Measurements from ENCODE around the gene HELZ2. TPM values are rescaled to one million over a fixed set of nuclear protein-coding genes. Genes with fewer than 3 reads are reported as not detected.
"Not testable (repeated sequence)": the region's sequence is repeated elsewhere in the genome, so short reads cannot be mapped to it uniquely, and the experiment has no call there.

Gene HELZ2
- total and polyA plus RNA-seq, 3 donors from 2014 or later: 7.1 to 22.9 (median 13.5) TPM

- no peaks in the 10 kb centered on the region for H3K36me3 ChIP-seq (ENCODE audit: low read depth, missing control alignments)
- H3K27ac ChIP-seq: no peak overlapping the region
- WGBS, 2 donors: 92 to 95% methylated on average over 8 to 26 of the region's 26 CpGs
- intact Hi-C loops (cut with DNase I; ENCODE audit: low total_unique reads): no loop called here
- TF ChIP-seq CTCF (IDR thresholded peaks at IDR 0.05): no peak
- TF ChIP-seq POLR2A (IDR thresholded peaks at IDR 0.05): no peak
- DNase-seq: no peak
- no peak overlapping the region for H3K4me3 ChIP-seq
- no peaks in the 10 kb centered on the region for H3K27me3 ChIP-seq
- no peaks in the 10 kb centered on the region for H3K4me1 ChIP-seq
- H3K9me3 ChIP-seq: no peaks in the 10 kb centered on the region
Observed at GRCh38 chr20:63560856-63561609, 13.0 kb downstream of the HELZ2 start.

GRCh38 chr20:63560333-63560805, 13.7 kb downstream of the HELZ2 start:
- Histone ChIP-seq H3K27me3 (no peaks in the 10 kb centered on the region), H3K4me1 (no peaks in the 10 kb centered on the region), H3K4me3 (no peak overlapping the region), H3K9me3 (no peaks in the 10 kb centered on the region), H3K36me3 (ENCODE audit: low read depth, missing control alignments) (no peaks in the 10 kb centered on the region), H3K27ac (no peak overlapping the region)
- DNase-seq: no peak
- 94 to 98% methylated on average over 9 to 16 of the region's 16 CpGs for WGBS, 2 donors
- intact Hi-C loops (cut with DNase I; ENCODE audit: low total_unique reads): no loop called here
- TF ChIP-seq CTCF (IDR thresholded peaks at IDR 0.05): no peak
- no peak for TF ChIP-seq POLR2A (IDR thresholded peaks at IDR 0.05)

- H3K27ac ChIP-seq; H3K27me3 ChIP-seq; H3K9me3 ChIP-seq; H3K4me3 ChIP-seq; H3K36me3 ChIP-seq (ENCODE audit: low read depth, missing control alignments); DNase-seq; H3K4me1 ChIP-seq; intact Hi-C loops (cut with DNase I; ENCODE audit: low total_unique reads): not testable (repeated sequence)
- WGBS, 2 donors: 80 to 95% methylated on average over 5 to 31 of the region's 31 CpGs
Observed at GRCh38 chr20:63559485-63560332, 14.3 kb downstream of the HELZ2 start.

GRCh38 chr20:63558804-63559484, 15.1 kb downstream of the HELZ2 start:
- Histone ChIP-seq H3K9me3 (no peaks in the 10 kb centered on the region), H3K4me1 (peaks cover 2% of the 10 kb centered on the region), H3K4me3 (no peak overlapping the region), H3K36me3 (ENCODE audit: low read depth, missing control alignments) (no peaks in the 10 kb centered on the region), H3K27me3 (no peaks in the 10 kb centered on the region), H3K27ac (no peak overlapping the region)
- TF ChIP-seq POLR2A (IDR thresholded peaks at IDR 0.05): no peak
- no peak for TF ChIP-seq CTCF (IDR thresholded peaks at IDR 0.05)
- WGBS, 2 donors: 94 to 97% methylated on average over 8 to 14 of the region's 14 CpGs
- intact Hi-C loops (cut with DNase I; ENCODE audit: low total_unique reads): no loop called here
- no peak for DNase-seq

- no peak for DNase-seq
- no peak for TF ChIP-seq POLR2A (IDR thresholded peaks at IDR 0.05)
- TF ChIP-seq CTCF (IDR thresholded peaks at IDR 0.05): no peak
- Histone ChIP-seq H3K27me3 (no peaks in the 10 kb centered on the region), H3K36me3 (ENCODE audit: low read depth, missing control alignments) (no peaks in the 10 kb centered on the region), H3K27ac (no peak overlapping the region), H3K4me1 (peaks cover 6% of the 10 kb centered on the region), H3K4me3 (no peak overlapping the region), H3K9me3 (no peaks in the 10 kb centered on the region)
- intact Hi-C loops (cut with DNase I; ENCODE audit: low total_unique reads): no loop called here
- WGBS, 2 donors: 89 to 95% methylated on average over 17 to 19 of the region's 19 CpGs
Observed at GRCh38 chr20:63557481-63557891, 16.6 kb downstream of the HELZ2 start.
